Spinal cord (tissue), 10 donors: ENCODE measurements around the gene SYK. TPM values are rescaled to one million over a fixed set of nuclear protein-coding genes. Genes with fewer than 3 reads are reported as not detected.

Source experiments
- DNase-seq, 6 donors: peaks; one replicate each; pipeline versions ENCODE4 v3.0.0 to v3.0.0-alpha.2; 2013 to 2015; ENCODE audit warnings: low spot score in 6 of 6, low read depth in 4 of 6
- H3K27ac ChIP-seq: one replicate; pipeline ENCODE4 v1.5.1; 2013; ENCODE audit warnings: low read depth, low read length, control low read depth
- H3K27me3 ChIP-seq: one replicate; pipeline ENCODE4 v1.6.1; 2013; ENCODE audit warnings: low read length; ENCODE audit not compliant: control insufficient read depth, insufficient read depth
- H3K36me3 ChIP-seq: one replicate; pipeline ENCODE4 v1.6.1; 2013; ENCODE audit warnings: low read length; ENCODE audit not compliant: control insufficient read depth, insufficient read depth
- H3K4me1 ChIP-seq: one replicate; pipeline ENCODE4 v1.6.1; 2013; ENCODE audit warnings: low read length; ENCODE audit not compliant: control insufficient read depth, insufficient read depth
- H3K4me3 ChIP-seq: one replicate; pipeline ENCODE4 v1.5.1; 2013; ENCODE audit warnings: low read depth, low read length, control low read depth
- H3K9me3 ChIP-seq: one replicate; pipeline ENCODE4 v1.6.1; 2013; ENCODE audit warnings: low read length; ENCODE audit not compliant: control insufficient read depth, insufficient read depth
- WGBS: methylation state at CpG from one replicate; pipeline ENCODE4 v1.1.5; 2013; ENCODE audit warnings: missing lambda C conversion rate; ENCODE audit not compliant: insufficient coverage; 5-methylcytosine and 5-hydroxymethylcytosine counted together
- polyA plus RNA-seq, 2 donors: library from polyadenylated mRNA; unstranded; fragments of 120-200 nt; gene quantifications; one replicate each; pipeline ENCODE4 v1.2.1, GENCODE V29; 2013; ENCODE audit not compliant: insufficient read length in 2 of 2
- total RNA-seq, 2 donors: library from RNA; depleted of rRNA in 1 of 2; stranded (reverse); fragments of 120-200 nt in 1 of 2; fragments of >200 nt in 1 of 2; gene quantifications; one replicate each; pipeline versions ENCODE4 v1.2.3 to v1.2.4, GENCODE V29; 2013 to 2014
- donor health status: healthy.

SYK gene
- total and polyA plus RNA-seq, 4 donors: 4.0 to 10.4 (median 5.9) TPM

DNA sequence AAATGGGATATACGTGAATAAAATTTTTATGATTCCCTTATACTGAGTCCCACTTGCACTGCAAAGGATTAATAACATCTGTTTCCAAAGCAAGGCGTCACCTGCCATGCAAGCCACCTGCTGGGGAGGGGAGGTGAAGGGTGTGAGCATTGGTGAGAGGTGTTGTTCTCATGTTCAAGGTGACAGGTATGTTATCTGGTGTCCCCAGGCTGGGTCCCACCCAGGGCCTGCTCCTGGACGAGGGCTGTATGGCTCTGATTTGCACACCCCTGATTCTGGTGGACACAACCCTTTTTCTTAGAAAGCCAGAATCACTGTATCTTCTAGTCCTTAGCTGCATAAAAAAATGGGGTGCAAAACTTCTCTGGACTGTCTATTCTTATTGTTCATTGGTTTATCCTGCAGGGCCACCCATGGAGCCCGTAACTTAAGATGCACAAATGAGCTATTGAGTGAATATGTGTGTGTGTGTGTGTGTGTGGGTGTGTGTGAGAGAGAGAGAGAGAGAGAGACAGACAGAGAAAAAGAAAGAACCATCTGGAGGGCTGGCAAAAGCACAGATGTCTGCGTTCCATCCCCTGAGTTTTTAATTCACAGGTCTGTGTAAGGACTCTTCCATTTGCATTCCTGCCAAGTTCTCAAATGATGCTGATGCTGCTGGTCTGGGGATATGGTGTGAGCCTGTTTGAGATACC, 53.7 kb downstream of the SYK start:
- peak in 1 of 6 donors; percentile 84 for DNase-seq
- no peak overlapping the region for H3K4me3 ChIP-seq
- no peak overlapping the region for H3K27ac ChIP-seq
- H3K27me3 ChIP-seq: no peaks in the 10 kb centered on the region
- H3K36me3 ChIP-seq: no peaks in the 10 kb centered on the region
- WGBS: 62% methylated on average over 3 of the region's 5 CpGs
- no peaks in the 10 kb centered on the region for H3K9me3 ChIP-seq
- H3K4me1 ChIP-seq: no peaks in the 10 kb centered on the region

DNA sequence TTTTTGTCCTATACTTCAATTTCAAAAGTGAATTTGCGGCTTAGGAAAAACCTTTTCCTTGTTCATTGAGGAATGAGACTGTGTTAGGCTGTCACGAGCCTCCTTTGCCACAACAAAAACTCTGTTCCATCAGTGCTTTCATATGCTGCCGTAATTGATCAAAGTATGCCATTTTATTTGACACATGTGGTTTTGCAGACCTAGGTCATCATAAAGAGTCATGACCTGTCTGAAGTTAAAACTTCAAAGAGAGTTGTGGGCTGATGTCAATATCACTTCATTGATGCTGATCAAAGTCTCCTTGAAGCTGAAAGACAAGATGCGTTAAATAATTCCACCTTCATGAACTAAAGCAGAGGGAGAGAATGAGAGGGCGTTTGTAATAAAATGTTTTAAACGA, 55.5 kb downstream of the SYK start:
- Histone ChIP-seq H3K27ac (no peak overlapping the region), H3K4me3 (no peak overlapping the region), H3K27me3 (no peaks in the 10 kb centered on the region), H3K36me3 (no peaks in the 10 kb centered on the region), H3K9me3 (no peaks in the 10 kb centered on the region), H3K4me1 (peaks cover 3% of the 10 kb centered on the region)
- 87% methylated on average over 2 of the region's 6 CpGs for WGBS
- no peak for DNase-seq

DNA sequence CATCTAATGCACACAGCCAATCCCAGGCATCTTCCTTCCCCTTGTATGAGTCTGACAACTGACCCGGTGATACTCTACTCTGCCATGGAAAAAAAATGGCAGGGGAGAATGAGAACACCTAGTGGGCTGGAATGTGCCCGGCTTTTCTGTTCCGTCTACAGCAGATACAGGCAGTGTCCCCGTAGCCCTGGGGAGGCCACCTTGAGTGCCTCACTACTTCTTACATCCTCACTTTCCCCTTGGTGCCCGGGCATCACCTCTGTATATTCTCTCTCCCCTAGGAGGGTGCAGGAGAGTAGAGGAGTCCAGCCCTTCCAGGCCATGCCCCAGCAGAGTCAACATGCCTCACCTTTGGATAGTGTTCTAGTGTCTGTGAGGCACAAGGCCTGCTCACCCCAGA, 56.2 kb downstream of the SYK start:
- Histone ChIP-seq H3K9me3 (no peaks in the 10 kb centered on the region), H3K27me3 (no peaks in the 10 kb centered on the region), H3K27ac (no peak overlapping the region), H3K4me3 (no peak overlapping the region), H3K4me1 (peaks cover 10% of the 10 kb centered on the region), H3K36me3 (no peaks in the 10 kb centered on the region)
- no CpG with 5 or more reads among the region's 5 CpGs for WGBS
- DNase-seq: no peak

DNA sequence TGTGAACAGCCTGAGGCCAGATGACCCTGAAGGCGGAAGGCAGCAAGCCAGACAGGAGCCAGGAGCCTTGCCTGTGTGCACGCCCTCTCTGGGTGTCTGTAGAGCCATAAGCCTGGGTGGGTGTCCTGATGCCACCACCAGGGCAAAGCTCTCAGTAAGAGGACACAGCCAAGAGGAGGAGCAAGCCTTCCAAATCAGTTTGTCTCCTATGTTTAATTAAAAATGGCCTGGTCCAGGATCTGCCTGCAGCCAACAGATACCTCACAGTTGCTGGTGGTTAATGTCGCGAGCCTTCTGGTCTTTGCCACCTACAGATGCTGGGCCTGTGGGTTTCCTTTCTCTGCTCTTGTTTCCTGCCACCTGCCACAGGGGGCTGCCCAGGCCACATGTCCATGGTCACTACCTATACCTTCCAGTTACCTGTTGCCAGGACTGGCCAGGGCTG, 56.9 kb downstream of the SYK start:
- WGBS: 81% methylated on average over 4 of the region's 4 CpGs
- Histone ChIP-seq H3K27ac (no peak overlapping the region), H3K4me3 (no peak overlapping the region), H3K4me1 (peaks cover 10% of the 10 kb centered on the region), H3K9me3 (no peaks in the 10 kb centered on the region), H3K27me3 (no peaks in the 10 kb centered on the region), H3K36me3 (no peaks in the 10 kb centered on the region)
- peak in 1 of 6 donors; percentile 20 for DNase-seq

DNA sequence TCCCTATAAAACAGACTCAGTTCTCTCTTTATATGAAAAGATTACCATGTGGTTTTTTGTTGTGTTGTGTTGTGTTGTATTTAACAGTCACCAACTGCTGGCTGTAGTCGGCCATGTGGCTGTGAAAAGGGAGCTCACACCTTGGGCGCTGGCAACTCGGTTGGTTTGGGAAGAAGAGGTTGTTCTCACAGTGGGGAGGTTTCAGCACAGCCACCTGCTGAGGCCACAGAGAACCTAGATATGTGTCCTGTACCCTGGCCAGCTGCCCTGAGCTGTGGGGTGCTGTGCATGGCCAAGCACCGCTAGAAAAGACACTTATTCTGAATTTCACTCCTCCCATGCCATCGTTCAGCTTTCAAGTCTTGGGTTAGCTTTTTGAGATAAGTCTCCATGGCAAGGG, 58.8 kb downstream of the SYK start:
- 83% methylated on average over 5 of the region's 5 CpGs for WGBS
- no peak for DNase-seq
- Histone ChIP-seq H3K4me3 (no peak overlapping the region), H3K36me3 (no peaks in the 10 kb centered on the region), H3K4me1 (peaks cover 10% of the 10 kb centered on the region), H3K9me3 (no peaks in the 10 kb centered on the region), H3K27me3 (no peaks in the 10 kb centered on the region), H3K27ac (no peak overlapping the region)

DNA sequence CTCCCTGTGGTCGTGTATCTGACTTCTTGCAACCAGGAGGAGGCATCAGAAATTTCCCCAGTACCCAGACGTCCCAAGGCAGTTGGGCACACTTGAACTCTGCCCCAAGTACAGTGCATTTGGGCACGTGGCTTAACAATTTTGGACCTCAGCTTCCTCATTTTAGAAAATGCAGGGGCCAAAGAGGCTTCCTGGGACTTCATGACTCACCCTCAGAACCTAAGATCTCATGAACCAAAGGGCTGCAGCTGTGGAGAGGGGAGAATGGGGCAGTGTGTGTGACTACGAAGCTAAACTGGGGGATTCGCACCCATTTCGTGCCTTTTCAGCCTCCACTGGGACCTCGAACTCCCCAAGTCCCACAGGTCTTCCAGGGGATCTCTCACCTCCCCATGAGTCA, 59.2 kb downstream of the SYK start:
- DNase-seq: no peak
- Histone ChIP-seq H3K27me3 (no peaks in the 10 kb centered on the region), H3K4me1 (peaks cover 10% of the 10 kb centered on the region), H3K36me3 (no peaks in the 10 kb centered on the region), H3K27ac (no peak overlapping the region), H3K4me3 (no peak overlapping the region), H3K9me3 (no peaks in the 10 kb centered on the region)
- 89% methylated on average over 6 of the region's 7 CpGs for WGBS

DNA sequence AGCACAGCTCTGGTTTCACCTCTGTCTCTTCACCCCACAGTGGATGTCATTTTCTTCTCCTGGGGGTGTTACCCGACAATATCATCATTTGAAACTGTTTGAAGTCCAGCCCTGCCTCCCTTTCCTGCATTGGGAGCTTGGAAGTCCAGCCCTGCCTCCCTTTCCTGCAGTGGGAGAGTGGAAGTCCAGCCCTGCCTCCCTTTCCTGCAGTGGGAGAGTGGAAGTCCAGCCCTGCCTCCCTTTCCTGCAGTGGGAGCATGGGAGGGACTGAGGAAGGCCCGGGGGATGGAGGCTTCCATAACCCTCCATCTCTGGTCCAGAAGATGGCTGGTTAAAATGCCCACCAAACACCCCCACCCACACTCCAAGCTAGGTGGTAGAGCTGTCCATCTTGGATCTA, 59.8 kb downstream of the SYK start:
- Histone ChIP-seq H3K27ac (no peak overlapping the region), H3K36me3 (no peaks in the 10 kb centered on the region), H3K4me1 (peaks cover 10% of the 10 kb centered on the region), H3K4me3 (no peak overlapping the region), H3K9me3 (no peaks in the 10 kb centered on the region), H3K27me3 (no peaks in the 10 kb centered on the region)
- DNase-seq: no peak
- 100% methylated on average over 1 of the region's 2 CpGs for WGBS

DNA sequence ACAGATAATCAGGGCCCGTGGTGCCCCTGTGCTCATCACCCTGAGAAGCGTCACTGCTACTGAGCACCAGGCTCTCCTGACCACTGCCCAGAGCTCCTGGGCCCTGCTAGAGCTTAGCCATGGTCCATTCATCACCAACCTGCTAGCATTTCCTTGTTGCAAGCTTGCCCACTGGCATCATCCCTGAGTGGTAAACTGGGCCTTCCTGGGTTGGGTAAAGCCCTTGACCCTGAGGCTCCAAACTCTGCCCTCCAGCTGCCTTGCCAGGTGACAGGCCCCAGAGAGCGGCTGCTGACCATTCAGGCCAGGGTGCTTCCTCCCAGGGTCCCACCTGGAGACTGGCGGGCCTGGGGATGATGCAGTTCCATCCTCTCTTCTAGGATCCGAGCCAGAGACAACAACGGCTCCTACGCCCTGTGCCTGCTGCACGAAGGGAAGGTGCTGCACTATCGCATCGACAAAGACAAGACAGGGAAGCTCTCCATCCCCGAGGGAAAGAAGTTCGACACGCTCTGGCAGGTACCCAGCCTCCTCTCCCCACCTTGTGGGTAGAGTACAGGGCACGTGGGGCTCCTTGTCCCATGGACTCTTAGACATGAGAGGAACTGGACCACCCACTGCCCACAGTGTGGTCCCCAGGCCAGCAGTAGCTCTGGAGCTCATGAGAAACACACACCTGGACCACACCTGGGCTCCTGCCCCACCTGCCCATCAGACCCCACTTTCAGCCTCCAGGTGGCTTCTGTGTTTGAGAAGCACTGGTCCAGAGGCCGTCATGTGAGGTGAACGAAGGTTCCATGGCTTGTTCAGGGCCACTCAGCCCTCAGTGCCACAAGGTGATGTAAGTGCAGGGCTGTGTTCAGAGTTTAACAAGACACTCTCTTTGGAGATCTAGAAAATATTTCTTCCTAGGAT, 60.5 kb downstream of the SYK start:
- no peak overlapping the region for H3K4me3 ChIP-seq
- no peaks in the 10 kb centered on the region for H3K27me3 ChIP-seq
- no peak overlapping the region for H3K27ac ChIP-seq
- H3K4me1 ChIP-seq: peaks cover 10% of the 10 kb centered on the region
- no peaks in the 10 kb centered on the region for H3K9me3 ChIP-seq
- H3K36me3 ChIP-seq: no peaks in the 10 kb centered on the region
- DNase-seq: no peak
- 90% methylated on average over 15 of the region's 16 CpGs for WGBS

DNA sequence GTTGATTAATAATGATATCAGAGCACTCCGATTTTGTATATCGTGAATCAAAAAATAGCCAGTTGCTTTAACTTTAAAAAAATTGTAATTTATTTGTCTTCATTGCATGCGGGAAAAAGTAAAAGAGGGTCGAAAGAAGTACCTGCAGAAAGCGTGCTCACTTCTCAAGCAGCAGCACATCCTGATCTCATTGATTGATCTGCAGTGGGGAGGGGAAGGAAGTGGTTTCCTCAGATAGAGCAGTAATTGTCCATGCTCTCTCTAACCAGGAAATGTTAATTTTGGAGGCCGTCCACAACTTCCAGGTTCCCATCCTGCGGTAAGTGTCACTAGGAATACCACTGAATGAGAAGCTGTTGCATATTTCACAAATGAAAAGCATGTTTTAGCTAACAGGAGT, 63.2 kb downstream of the SYK start:
- no peak for DNase-seq
- Histone ChIP-seq H3K27me3 (no peaks in the 10 kb centered on the region), H3K4me3 (no peak overlapping the region), H3K4me1 (peaks cover 10% of the 10 kb centered on the region), H3K9me3 (no peaks in the 10 kb centered on the region), H3K36me3 (no peaks in the 10 kb centered on the region), H3K27ac (no peak overlapping the region)
- 93% methylated on average over 2 of the region's 7 CpGs for WGBS
